OCI-LY1 (cell line): ENCODE results near the gene TGM2.

ENCODE experiments used
- H2AFZ ChIP-seq: fragments of 200-600 bp; sonication (generic), shearing (Covaris generic); 2 replicates; pipeline ENCODE4 v1.6.0; 2014; ENCODE audit warnings: antibody characterized with exemption, mild to moderate bottlenecking, low read length
- H3F3A ChIP-seq: fragments of 200-600 bp; sonication (generic), shearing (Covaris generic); 2 replicates; pipeline ENCODE4 v1.6.0; 2014; ENCODE audit warnings: mild to moderate bottlenecking, antibody characterized with exemption, low read length, moderate library complexity; ENCODE audit not compliant: insufficient read depth
- H3K27ac ChIP-seq: fragments of 200-600 bp; sonication (generic); 2 replicates; pipeline ENCODE4 v1.5.1; 2014; ENCODE audit warnings: low read length, mixed run types, mild to moderate bottlenecking, low read depth; ENCODE audit not compliant: poor library complexity, severe bottlenecking
- H3K27me3 ChIP-seq: fragments of 200-600 bp; sonication (generic); 2 replicates; pipeline ENCODE4 v1.6.0; 2014; ENCODE audit warnings: antibody characterized with exemption, mild to moderate bottlenecking, low read length, moderate library complexity; ENCODE audit not compliant: insufficient read depth
- H3K36me3 ChIP-seq: fragments of 200-600 bp; sonication (generic); 2 replicates; pipeline ENCODE4 v1.6.1; 2014; ENCODE audit warnings: mild to moderate bottlenecking, antibody characterized with exemption, low read length, moderate library complexity, mixed read lengths; ENCODE audit not compliant: insufficient read depth
- H3K4me1 ChIP-seq: fragments of 200-600 bp; sonication (generic); 2 replicates; pipeline ENCODE4 v1.5.1; 2014; ENCODE audit warnings: mild to moderate bottlenecking, low read length, moderate library complexity; ENCODE audit not compliant: insufficient read depth, severe bottlenecking
- H3K4me2 ChIP-seq: fragments of 200-600 bp; sonication (generic), shearing (Covaris generic); 2 replicates; pipeline ENCODE4 v1.6.1; 2014; ENCODE audit warnings: low read length
- H3K4me3 ChIP-seq: fragments of 200-600 bp; sonication (generic); 2 replicates; pipeline ENCODE4 v1.5.1; 2014; ENCODE audit warnings: low read length, low read depth, mild to moderate bottlenecking, mixed read lengths; ENCODE audit not compliant: poor library complexity, severe bottlenecking
- H3K79me2 ChIP-seq: fragments of 200-600 bp; shearing (Covaris generic); 2 replicates; pipeline ENCODE4 v1.6.1; 2016; ENCODE audit warnings: mixed run types, low read length, mixed read lengths; ENCODE audit not compliant: insufficient read depth
- H3K9ac ChIP-seq: fragments of 200-600 bp; sonication (generic), shearing (Covaris generic); 2 replicates; pipeline ENCODE4 v1.6.1; 2014; ENCODE audit warnings: mild to moderate bottlenecking, low read length, mixed read lengths
- H3K9me2 ChIP-seq: fragments of 200-600 bp; sonication (generic), shearing (Covaris generic); 2 replicates; pipeline ENCODE4 v1.6.1; 2014; ENCODE audit warnings: low read depth, mild to moderate bottlenecking, low read length, mixed read lengths
- H3K9me3 ChIP-seq: fragments of 200-600 bp; shearing (Covaris generic); 2 replicates; pipeline ENCODE4 v1.6.1; 2014; ENCODE audit warnings: low read length, mixed read lengths
- H4K20me1 ChIP-seq: fragments of 200-600 bp; sonication (generic), shearing (Covaris generic); 2 replicates; pipeline ENCODE4 v1.6.0; 2016; ENCODE audit warnings: mild to moderate bottlenecking, low read length; ENCODE audit not compliant: insufficient read depth
- EZH2 ChIP-seq: fragments of 200-600 bp; sonication (generic), shearing (Covaris generic); IDR thresholded peaks from 2 replicates; pipeline ENCODE4 v1.8.0; 2017; ENCODE audit warnings: borderline replicate concordance, mixed run types, mild to moderate bottlenecking, antibody characterized with exemption, low read length, moderate library complexity, mixed read lengths
- TF ChIP-seq, protein P1 (sequence below): fragments of 200-600 bp; sonication (generic), shearing (Covaris generic); IDR thresholded peaks from 2 replicates; pipeline ENCODE4 v1.5.1; 2017; ENCODE audit warnings: mild to moderate bottlenecking, antibody characterized with exemption, low read length, moderate library complexity, mixed read lengths

TGM2 gene

GRCh38 chr20:38113401-38114325, 51.4 kb downstream of the TGM2 start:
- H3K36me3 ChIP-seq = no peaks in the 10 kb centered on the region
- no peak overlapping the region for H3K27ac ChIP-seq
- no peaks in the 10 kb centered on the region for H3F3A ChIP-seq
- no peaks in the 10 kb centered on the region for H4K20me1 ChIP-seq
- H3K9me3 ChIP-seq = no peaks in the 10 kb centered on the region
- no peak overlapping the region for H3K4me3 ChIP-seq
- H2AFZ ChIP-seq = no peak overlapping the region
- no peak overlapping the region for H3K9ac ChIP-seq
- no peak for TF ChIP-seq EZH2
- TF ChIP-seq, protein P1, sequence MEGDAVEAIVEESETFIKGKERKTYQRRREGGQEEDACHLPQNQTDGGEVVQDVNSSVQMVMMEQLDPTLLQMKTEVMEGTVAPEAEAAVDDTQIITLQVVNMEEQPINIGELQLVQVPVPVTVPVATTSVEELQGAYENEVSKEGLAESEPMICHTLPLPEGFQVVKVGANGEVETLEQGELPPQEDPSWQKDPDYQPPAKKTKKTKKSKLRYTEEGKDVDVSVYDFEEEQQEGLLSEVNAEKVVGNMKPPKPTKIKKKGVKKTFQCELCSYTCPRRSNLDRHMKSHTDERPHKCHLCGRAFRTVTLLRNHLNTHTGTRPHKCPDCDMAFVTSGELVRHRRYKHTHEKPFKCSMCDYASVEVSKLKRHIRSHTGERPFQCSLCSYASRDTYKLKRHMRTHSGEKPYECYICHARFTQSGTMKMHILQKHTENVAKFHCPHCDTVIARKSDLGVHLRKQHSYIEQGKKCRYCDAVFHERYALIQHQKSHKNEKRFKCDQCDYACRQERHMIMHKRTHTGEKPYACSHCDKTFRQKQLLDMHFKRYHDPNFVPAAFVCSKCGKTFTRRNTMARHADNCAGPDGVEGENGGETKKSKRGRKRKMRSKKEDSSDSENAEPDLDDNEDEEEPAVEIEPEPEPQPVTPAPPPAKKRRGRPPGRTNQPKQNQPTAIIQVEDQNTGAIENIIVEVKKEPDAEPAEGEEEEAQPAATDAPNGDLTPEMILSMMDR = peak; percentile 45; the same call in 1 of the 2 replicates
- H3K4me2 ChIP-seq = no peak overlapping the region
- no peaks in the 10 kb centered on the region for H3K79me2 ChIP-seq
- no peaks in the 10 kb centered on the region for H3K9me2 ChIP-seq
- H3K4me1 ChIP-seq = no peaks in the 10 kb centered on the region
- H3K27me3 ChIP-seq = no peaks in the 10 kb centered on the region

- H3K4me1 ChIP-seq = no peaks in the 10 kb centered on the region
- H3K4me2 ChIP-seq = no peak overlapping the region
- H3K9ac ChIP-seq = no peak overlapping the region
- no peaks in the 10 kb centered on the region for H3K36me3 ChIP-seq
- no peaks in the 10 kb centered on the region for H3K9me3 ChIP-seq
- H2AFZ ChIP-seq = no peak overlapping the region
- H3K27me3 ChIP-seq = no peaks in the 10 kb centered on the region
- no peak overlapping the region for H3K4me3 ChIP-seq
- no peaks in the 10 kb centered on the region for H4K20me1 ChIP-seq
- H3K27ac ChIP-seq = no peak overlapping the region
- TF ChIP-seq, protein P1 = no peak
- no peak for TF ChIP-seq EZH2
- no peaks in the 10 kb centered on the region for H3K79me2 ChIP-seq
- H3F3A ChIP-seq = no peaks in the 10 kb centered on the region
- no peaks in the 10 kb centered on the region for H3K9me2 ChIP-seq
Measured at GRCh38 chr20:38112930-38113294, 52.2 kb downstream of the TGM2 start.

GRCh38 chr20:38112261-38112929, 52.7 kb downstream of the TGM2 start:
- H3K79me2 ChIP-seq = no peaks in the 10 kb centered on the region
- H3K9me2 ChIP-seq = no peaks in the 10 kb centered on the region
- H3F3A ChIP-seq = no peaks in the 10 kb centered on the region
- H3K27me3 ChIP-seq = no peaks in the 10 kb centered on the region
- no peak overlapping the region for H3K4me2 ChIP-seq
- no peaks in the 10 kb centered on the region for H4K20me1 ChIP-seq
- no peaks in the 10 kb centered on the region for H3K4me1 ChIP-seq
- no peaks in the 10 kb centered on the region for H3K36me3 ChIP-seq
- no peaks in the 10 kb centered on the region for H3K9me3 ChIP-seq
- H3K27ac ChIP-seq = no peak overlapping the region
- H3K9ac ChIP-seq = no peak overlapping the region
- H3K4me3 ChIP-seq = no peak overlapping the region
- H2AFZ ChIP-seq = no peak overlapping the region
- TF ChIP-seq, protein P1 = no peak
- no peak for TF ChIP-seq EZH2
